Gastroesophageal sphincter (tissue), 3 donors: ENCODE data around the gene FAM89A.

Source experiments
- CTCF ChIP-seq, 4 experiments: fragments of 200-600 bp in 2 of 4; fragments of 450-650 bp in 2 of 4; sonication (generic) in 1 of 4; IDR thresholded peaks; one replicate each; pipeline ENCODE4 v1.5.1; 2017 to 2019; ENCODE audit warnings: antibody characterized with exemption in 4 of 4, mild to moderate bottlenecking in 2 of 4, moderate library complexity in 2 of 4
- EP300 ChIP-seq: sonication (generic); formaldehyde crosslinking; IDR thresholded peaks from one replicate; pipeline ENCODE4 v1.6.1; 2017; ENCODE audit warnings: antibody characterized with exemption, mild to moderate bottlenecking

- TF ChIP-seq CTCF (IDR thresholded peaks at IDR 0.05), result no peak
- TF ChIP-seq EP300, result no peak
These were observed 24.4 kb upstream of the FAM89A start for GRCh38 chr1:231064418-231064817.
